ENCODE data around the gene NANOG.
"Not testable (repeated sequence)": the region's sequence is repeated elsewhere in the genome, so short reads cannot be mapped to it uniquely, and the experiment has no call there.

DNA sequence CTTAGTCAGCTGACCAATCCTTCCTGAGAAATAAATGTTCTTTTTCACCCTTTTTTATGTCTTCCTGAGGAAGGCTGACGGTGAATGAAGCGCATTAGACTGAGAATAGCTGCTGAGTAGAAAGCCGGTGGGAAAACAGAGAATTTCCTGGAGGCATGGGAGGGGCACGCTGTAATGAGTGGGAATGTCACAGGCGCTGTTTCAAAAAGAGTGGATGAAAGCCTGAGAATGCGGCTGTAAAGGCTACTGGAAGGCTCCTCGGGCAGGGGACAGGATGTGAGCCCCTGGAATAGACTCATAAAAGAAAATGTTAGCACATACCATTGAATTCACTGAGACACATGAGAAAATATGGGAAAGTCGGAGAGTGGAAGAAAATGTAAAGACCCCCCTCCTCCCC, 53.9 kb downstream of the NANOG start:
- TF ChIP-seq, protein P1, sequence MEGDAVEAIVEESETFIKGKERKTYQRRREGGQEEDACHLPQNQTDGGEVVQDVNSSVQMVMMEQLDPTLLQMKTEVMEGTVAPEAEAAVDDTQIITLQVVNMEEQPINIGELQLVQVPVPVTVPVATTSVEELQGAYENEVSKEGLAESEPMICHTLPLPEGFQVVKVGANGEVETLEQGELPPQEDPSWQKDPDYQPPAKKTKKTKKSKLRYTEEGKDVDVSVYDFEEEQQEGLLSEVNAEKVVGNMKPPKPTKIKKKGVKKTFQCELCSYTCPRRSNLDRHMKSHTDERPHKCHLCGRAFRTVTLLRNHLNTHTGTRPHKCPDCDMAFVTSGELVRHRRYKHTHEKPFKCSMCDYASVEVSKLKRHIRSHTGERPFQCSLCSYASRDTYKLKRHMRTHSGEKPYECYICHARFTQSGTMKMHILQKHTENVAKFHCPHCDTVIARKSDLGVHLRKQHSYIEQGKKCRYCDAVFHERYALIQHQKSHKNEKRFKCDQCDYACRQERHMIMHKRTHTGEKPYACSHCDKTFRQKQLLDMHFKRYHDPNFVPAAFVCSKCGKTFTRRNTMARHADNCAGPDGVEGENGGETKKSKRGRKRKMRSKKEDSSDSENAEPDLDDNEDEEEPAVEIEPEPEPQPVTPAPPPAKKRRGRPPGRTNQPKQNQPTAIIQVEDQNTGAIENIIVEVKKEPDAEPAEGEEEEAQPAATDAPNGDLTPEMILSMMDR (IDR thresholded peaks at IDR 0.05; ENCODE audit: poor library complexity, severe bottlenecking) = not testable (repeated sequence)
- TF ChIP-seq RAD21 (conservative IDR thresholded peaks at IDR 0.05); POLR2AphosphoS5 (IDR thresholded peaks at IDR 0.05): not testable (repeated sequence)

Measured in neural cell (in vitro differentiated cells).